H1 (cell line): Measurements from ENCODE around the gene AKR1B1. TPM values are rescaled to one million over a fixed set of nuclear protein-coding genes. Genes with fewer than 3 reads are reported as not detected.

Experiments
- ASH2L ChIP-seq: fragments of 200-600, 300-600 bp; sonication (generic); IDR thresholded peaks from one replicate; pipeline ENCODE4 v1.7.1; 2017; ENCODE audit warnings: low read length
- CBX5 ChIP-seq: fragments of 300-800, 300-1000 bp; sonication (generic); IDR thresholded peaks from 2 replicates; pipeline ENCODE4 v1.7.1; 2016; ENCODE audit warnings: antibody characterized with exemption, low read length, low read depth
- CREB1 ChIP-seq: IDR thresholded peaks from 2 replicates; pipeline ENCODE4 v1.6.1; 2012; ENCODE audit warnings: inconsistent platforms
- GTF2F1 ChIP-seq: IDR thresholded peaks from 2 replicates; pipeline ENCODE4 v1.6.1; 2012; ENCODE audit warnings: low read depth, low read length, improper control_type of control experiment, borderline replicate concordance
- HDAC2 ChIP-seq, 2 experiments: fragments of 300-600 bp in 1 of 2; sonication (generic) in 1 of 2; IDR thresholded peaks; 2 replicates each; pipeline ENCODE4 v1.6.1; 2011 to 2012; ENCODE audit warnings: low read depth in 2 of 2, low read length in 2 of 2, mild to moderate bottlenecking in 2 of 2, moderate library complexity in 2 of 2, borderline replicate concordance in 1 of 2, inconsistent platforms in 1 of 2
- POU5F1 ChIP-seq: IDR thresholded peaks from 2 replicates; pipeline ENCODE4 v1.6.1; 2011; ENCODE audit warnings: low read depth, mild to moderate bottlenecking, low read length, moderate library complexity
- RFX5 ChIP-seq: IDR thresholded peaks from 2 replicates; pipeline ENCODE4 v1.6.1; 2011; ENCODE audit warnings: low read depth, low read length, improper control_type of control experiment, borderline replicate concordance
- SIN3A ChIP-seq, 2 experiments: IDR thresholded peaks in 1 of 2; conservative IDR thresholded peaks in 1 of 2; 2 replicates each; pipeline ENCODE4 v1.6.1; 2011 to 2012; ENCODE audit warnings: low read length in 2 of 2, improper control_type of control experiment in 1 of 2, low read depth in 1 of 2, mild to moderate bottlenecking in 1 of 2
- SUZ12 ChIP-seq: fragments of 200-600 bp; sonication (generic); IDR thresholded peaks from 2 replicates; pipeline ENCODE4 v1.6.1; 2012; ENCODE audit warnings: mild to moderate bottlenecking, inconsistent platforms, low read length, moderate library complexity, mixed read lengths
- TCF12 ChIP-seq: IDR thresholded peaks from 2 replicates; pipeline ENCODE4 v1.6.1; 2011; ENCODE audit warnings: low read depth, mild to moderate bottlenecking, low read length
- polyA plus RNA-seq, 7 experiments: library from polyadenylated mRNA; depleted of rRNA in 3 of 7; stranded (reverse) in 5 of 7; unstranded in 2 of 7; fragments of >200 nt in 5 of 7; fragments of 200-250 nt in 2 of 7; gene quantifications; 1 replicate in 5 of 7; 2 replicates in 1 of 7; 4 replicates in 1 of 7; pipeline versions ENCODE4 v1.2.1 to v1.2.3, GENCODE V29; 2011 to 2013; ENCODE audit warnings: missing spikeins in 2 of 7, mixed read lengths in 2 of 7
- total RNA-seq: library from RNA; stranded (reverse); fragmentation: NEBNext Ultra II Directional; extraction: Animal tissue kit (Norgen Biotek cat#: 25700); gene quantifications from 2 replicates; pipeline ENCODE4 v1.2.1, GENCODE V29; 2021
- TF ChIP-seq, protein P1 (sequence below): fragments of 300-600 bp; sonication (generic); IDR thresholded peaks from 2 replicates; pipeline ENCODE4 v1.7.1; 2012; ENCODE audit warnings: low read length, moderate library complexity, mild to moderate bottlenecking, inconsistent platforms; ENCODE audit not compliant: insufficient replicate concordance

AKR1B1 gene
- total and polyA plus RNA-seq, 2 of the 8 experiments (the other 6 are each of a cell fraction or from before 2014, with no cell fraction given), result 195 to 273 TPM

- TF ChIP-seq, protein P1, sequence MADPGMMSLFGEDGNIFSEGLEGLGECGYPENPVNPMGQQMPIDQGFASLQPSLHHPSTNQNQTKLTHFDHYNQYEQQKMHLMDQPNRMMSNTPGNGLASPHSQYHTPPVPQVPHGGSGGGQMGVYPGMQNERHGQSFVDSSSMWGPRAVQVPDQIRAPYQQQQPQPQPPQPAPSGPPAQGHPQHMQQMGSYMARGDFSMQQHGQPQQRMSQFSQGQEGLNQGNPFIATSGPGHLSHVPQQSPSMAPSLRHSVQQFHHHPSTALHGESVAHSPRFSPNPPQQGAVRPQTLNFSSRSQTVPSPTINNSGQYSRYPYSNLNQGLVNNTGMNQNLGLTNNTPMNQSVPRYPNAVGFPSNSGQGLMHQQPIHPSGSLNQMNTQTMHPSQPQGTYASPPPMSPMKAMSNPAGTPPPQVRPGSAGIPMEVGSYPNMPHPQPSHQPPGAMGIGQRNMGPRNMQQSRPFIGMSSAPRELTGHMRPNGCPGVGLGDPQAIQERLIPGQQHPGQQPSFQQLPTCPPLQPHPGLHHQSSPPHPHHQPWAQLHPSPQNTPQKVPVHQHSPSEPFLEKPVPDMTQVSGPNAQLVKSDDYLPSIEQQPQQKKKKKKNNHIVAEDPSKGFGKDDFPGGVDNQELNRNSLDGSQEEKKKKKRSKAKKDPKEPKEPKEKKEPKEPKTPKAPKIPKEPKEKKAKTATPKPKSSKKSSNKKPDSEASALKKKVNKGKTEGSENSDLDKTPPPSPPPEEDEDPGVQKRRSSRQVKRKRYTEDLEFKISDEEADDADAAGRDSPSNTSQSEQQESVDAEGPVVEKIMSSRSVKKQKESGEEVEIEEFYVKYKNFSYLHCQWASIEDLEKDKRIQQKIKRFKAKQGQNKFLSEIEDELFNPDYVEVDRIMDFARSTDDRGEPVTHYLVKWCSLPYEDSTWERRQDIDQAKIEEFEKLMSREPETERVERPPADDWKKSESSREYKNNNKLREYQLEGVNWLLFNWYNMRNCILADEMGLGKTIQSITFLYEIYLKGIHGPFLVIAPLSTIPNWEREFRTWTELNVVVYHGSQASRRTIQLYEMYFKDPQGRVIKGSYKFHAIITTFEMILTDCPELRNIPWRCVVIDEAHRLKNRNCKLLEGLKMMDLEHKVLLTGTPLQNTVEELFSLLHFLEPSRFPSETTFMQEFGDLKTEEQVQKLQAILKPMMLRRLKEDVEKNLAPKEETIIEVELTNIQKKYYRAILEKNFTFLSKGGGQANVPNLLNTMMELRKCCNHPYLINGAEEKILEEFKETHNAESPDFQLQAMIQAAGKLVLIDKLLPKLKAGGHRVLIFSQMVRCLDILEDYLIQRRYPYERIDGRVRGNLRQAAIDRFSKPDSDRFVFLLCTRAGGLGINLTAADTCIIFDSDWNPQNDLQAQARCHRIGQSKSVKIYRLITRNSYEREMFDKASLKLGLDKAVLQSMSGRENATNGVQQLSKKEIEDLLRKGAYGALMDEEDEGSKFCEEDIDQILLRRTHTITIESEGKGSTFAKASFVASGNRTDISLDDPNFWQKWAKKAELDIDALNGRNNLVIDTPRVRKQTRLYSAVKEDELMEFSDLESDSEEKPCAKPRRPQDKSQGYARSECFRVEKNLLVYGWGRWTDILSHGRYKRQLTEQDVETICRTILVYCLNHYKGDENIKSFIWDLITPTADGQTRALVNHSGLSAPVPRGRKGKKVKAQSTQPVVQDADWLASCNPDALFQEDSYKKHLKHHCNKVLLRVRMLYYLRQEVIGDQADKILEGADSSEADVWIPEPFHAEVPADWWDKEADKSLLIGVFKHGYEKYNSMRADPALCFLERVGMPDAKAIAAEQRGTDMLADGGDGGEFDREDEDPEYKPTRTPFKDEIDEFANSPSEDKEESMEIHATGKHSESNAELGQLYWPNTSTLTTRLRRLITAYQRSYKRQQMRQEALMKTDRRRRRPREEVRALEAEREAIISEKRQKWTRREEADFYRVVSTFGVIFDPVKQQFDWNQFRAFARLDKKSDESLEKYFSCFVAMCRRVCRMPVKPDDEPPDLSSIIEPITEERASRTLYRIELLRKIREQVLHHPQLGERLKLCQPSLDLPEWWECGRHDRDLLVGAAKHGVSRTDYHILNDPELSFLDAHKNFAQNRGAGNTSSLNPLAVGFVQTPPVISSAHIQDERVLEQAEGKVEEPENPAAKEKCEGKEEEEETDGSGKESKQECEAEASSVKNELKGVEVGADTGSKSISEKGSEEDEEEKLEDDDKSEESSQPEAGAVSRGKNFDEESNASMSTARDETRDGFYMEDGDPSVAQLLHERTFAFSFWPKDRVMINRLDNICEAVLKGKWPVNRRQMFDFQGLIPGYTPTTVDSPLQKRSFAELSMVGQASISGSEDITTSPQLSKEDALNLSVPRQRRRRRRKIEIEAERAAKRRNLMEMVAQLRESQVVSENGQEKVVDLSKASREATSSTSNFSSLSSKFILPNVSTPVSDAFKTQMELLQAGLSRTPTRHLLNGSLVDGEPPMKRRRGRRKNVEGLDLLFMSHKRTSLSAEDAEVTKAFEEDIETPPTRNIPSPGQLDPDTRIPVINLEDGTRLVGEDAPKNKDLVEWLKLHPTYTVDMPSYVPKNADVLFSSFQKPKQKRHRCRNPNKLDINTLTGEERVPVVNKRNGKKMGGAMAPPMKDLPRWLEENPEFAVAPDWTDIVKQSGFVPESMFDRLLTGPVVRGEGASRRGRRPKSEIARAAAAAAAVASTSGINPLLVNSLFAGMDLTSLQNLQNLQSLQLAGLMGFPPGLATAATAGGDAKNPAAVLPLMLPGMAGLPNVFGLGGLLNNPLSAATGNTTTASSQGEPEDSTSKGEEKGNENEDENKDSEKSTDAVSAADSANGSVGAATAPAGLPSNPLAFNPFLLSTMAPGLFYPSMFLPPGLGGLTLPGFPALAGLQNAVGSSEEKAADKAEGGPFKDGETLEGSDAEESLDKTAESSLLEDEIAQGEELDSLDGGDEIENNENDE, result no peak
- TF ChIP-seq RFX5 (no peak), HDAC2 (IDR thresholded peaks at IDR 0.05; ENCODE audit: borderline replicate concordance in 1 of 2, low read depth in 2 of 2, low read length in 2 of 2) (no peak), SUZ12 (no peak), CREB1 (no peak), TCF12 (no peak), CBX5 (no peak), SIN3A (conservative IDR thresholded peaks at IDR 0.05 in 1 of 2, IDR thresholded peaks at IDR 0.05 in 1 of 2; ENCODE audit: low read depth in 1 of 2, low read length in 2 of 2) (no peak), ASH2L (no peak), GTF2F1 (no peak), POU5F1 (no peak)
Observed at GRCh38 chr7:134463751-134464150, 4.9 kb upstream of the AKR1B1 start (continued).
